Neural cell (in vitro differentiated cells): Measurements from ENCODE around the gene THRB. TPM values are rescaled to one million over a fixed set of nuclear protein-coding genes. Genes with fewer than 3 reads are reported as not detected.

ENCODE experiments used
- H2AFZ ChIP-seq: fragments of 200-600, 300-800 bp; sonication (generic), shearing (Covaris generic); 2 replicates; pipeline ENCODE4 v1.6.0; 2014; ENCODE audit warnings: low read depth, mild to moderate bottlenecking, antibody characterized with exemption, low read length, moderate library complexity
- H3F3A ChIP-seq: fragments of 200-600 bp; shearing (Covaris generic); 2 replicates; pipeline ENCODE4 v1.6.1; 2016; ENCODE audit warnings: mild to moderate bottlenecking, moderate library complexity, mixed read lengths, antibody characterized with exemption, low read length; ENCODE audit not compliant: insufficient read depth, poor library complexity, severe bottlenecking
- H3K27ac ChIP-seq: fragments of 200-600, 300-800 bp; sonication (generic), shearing (Covaris generic); 2 replicates; pipeline ENCODE4 v1.5.1; 2014; ENCODE audit warnings: mild to moderate bottlenecking, low read length, moderate library complexity
- H3K27me3 ChIP-seq: fragments of 300-800, 200-600 bp; sonication (generic), shearing (Covaris generic); 2 replicates; pipeline ENCODE4 v1.6.0; 2014; ENCODE audit warnings: mild to moderate bottlenecking, low read depth, low read length, moderate library complexity; ENCODE audit not compliant: insufficient read depth
- H3K36me3 ChIP-seq: fragments of 300-800, 200-600 bp; sonication (generic), shearing (Covaris generic); 2 replicates; pipeline ENCODE4 v1.5.1; 2014; ENCODE audit warnings: mild to moderate bottlenecking, antibody characterized with exemption, low read length, moderate library complexity; ENCODE audit not compliant: insufficient read depth
- H3K4me2 ChIP-seq: fragments of 300-800, 200-600 bp; sonication (generic), shearing (Covaris generic); 2 replicates; pipeline ENCODE4 v1.6.0; 2014; ENCODE audit warnings: mild to moderate bottlenecking, low read length
- H3K4me3 ChIP-seq: fragments of 300-800, 200-600 bp; sonication (generic), shearing (Covaris generic); 2 replicates; pipeline ENCODE4 v1.5.1; 2014; ENCODE audit warnings: mild to moderate bottlenecking, low read length, moderate library complexity
- H3K79me2 ChIP-seq: fragments of 200-600 bp; shearing (Covaris generic); replicated peaks from 2 replicates; pipeline ENCODE4 v1.6.0; 2014; ENCODE audit warnings: mild to moderate bottlenecking, low read length, moderate library complexity; ENCODE audit not compliant: insufficient read depth
- H3K9ac ChIP-seq: fragments of 300-800, 200-600 bp; sonication (generic), shearing (Covaris generic); 2 replicates; pipeline ENCODE4 v1.6.1; 2016; ENCODE audit warnings: mild to moderate bottlenecking, low read length, mixed read lengths
- H3K9me2 ChIP-seq: fragments of 200-600 bp; shearing (Covaris generic); 2 replicates; pipeline ENCODE4 v1.6.1; 2016; ENCODE audit warnings: mild to moderate bottlenecking, low read length, mixed read lengths; ENCODE audit not compliant: insufficient read depth
- H3K9me3 ChIP-seq: fragments of 200-600, 300-800 bp; sonication (generic), shearing (Covaris generic); 2 replicates; pipeline ENCODE4 v1.6.1; 2016; ENCODE audit warnings: mild to moderate bottlenecking, mixed run types, low read length, moderate library complexity, mixed read lengths
- H4K20me1 ChIP-seq: fragments of 200-600 bp; shearing (Covaris generic); 2 replicates; pipeline ENCODE4 v1.6.1; 2016; ENCODE audit warnings: mild to moderate bottlenecking, mixed run types; ENCODE audit not compliant: insufficient read depth
- CTCF ChIP-seq: fragments of 450-650 bp; IDR thresholded peaks from 2 replicates; pipeline ENCODE4 v1.5.1; 2014; ENCODE audit warnings: antibody characterized with exemption, mild to moderate bottlenecking, moderate library complexity; ENCODE audit not compliant: poor library complexity, severe bottlenecking
- EP300 ChIP-seq: fragments of 450-650 bp; conservative IDR thresholded peaks from 2 replicates; pipeline ENCODE4 v1.6.1; 2014; ENCODE audit warnings: antibody characterized with exemption, mild to moderate bottlenecking, moderate library complexity; ENCODE audit not compliant: poor library complexity, severe bottlenecking
- EZH2 ChIP-seq: fragments of 200-600, 300-800 bp; shearing (Covaris generic), sonication (generic); IDR thresholded peaks from 2 replicates; pipeline ENCODE4 v1.6.1; 2014; ENCODE audit warnings: antibody characterized with exemption, low read length, borderline replicate concordance, mild to moderate bottlenecking; ENCODE audit not compliant: insufficient read depth, poor library complexity, severe bottlenecking
- MXI1 ChIP-seq: fragments of 450-650 bp; conservative IDR thresholded peaks from 2 replicates; pipeline ENCODE4 v1.6.1; 2014; ENCODE audit warnings: antibody characterized with exemption, mild to moderate bottlenecking; ENCODE audit not compliant: poor library complexity, severe bottlenecking
- POLR2AphosphoS5 ChIP-seq: IDR thresholded peaks from 2 replicates; pipeline ENCODE4 v1.6.1; 2012
- RAD21 ChIP-seq: fragments of 450-650 bp; conservative IDR thresholded peaks from 2 replicates; pipeline ENCODE4 v1.6.1; 2014; ENCODE audit warnings: antibody characterized with exemption, mild to moderate bottlenecking, moderate library complexity
- REST ChIP-seq: IDR thresholded peaks from 2 replicates; pipeline ENCODE4 v1.6.1; 2012; ENCODE audit warnings: borderline replicate concordance
- SMC3 ChIP-seq: fragments of 450-650 bp; conservative IDR thresholded peaks from 2 replicates; pipeline ENCODE4 v1.6.1; 2014; ENCODE audit warnings: antibody characterized with exemption, mild to moderate bottlenecking, moderate library complexity; ENCODE audit not compliant: poor library complexity
- TAF1 ChIP-seq: IDR thresholded peaks from 2 replicates; pipeline ENCODE4 v1.6.1; 2012; ENCODE audit warnings: low read depth
- polyA plus RNA-seq: library from polyadenylated mRNA; depleted of rRNA; stranded (reverse); fragments of >200 nt; gene quantifications from 2 replicates; pipeline ENCODE4 v1.2.3, GENCODE V29; 2014

THRB gene
- polyA plus RNA-seq, 1 donor from 2014 or later = 1.7 TPM

- Histone ChIP-seq H4K20me1 (no peaks in the 10 kb centered on the region), H3K79me2 (no peaks in the 10 kb centered on the region), H3K9ac (no peak overlapping the region), H3K9me3 (no peaks in the 10 kb centered on the region), H3K9me2 (no peaks in the 10 kb centered on the region), H2AFZ (no peak overlapping the region), H3K4me2 (no peak overlapping the region), H3K36me3 (no peaks in the 10 kb centered on the region), H3K27ac (no peak overlapping the region), H3K27me3 (no peaks in the 10 kb centered on the region), H3F3A (no peaks in the 10 kb centered on the region), H3K4me3 (no peak overlapping the region)
- TF ChIP-seq MXI1 (no peak), EZH2 (no peak), SMC3 (no peak), EP300 (no peak), RAD21 (no peak), REST (no peak)
These were observed 121.3 kb downstream of the THRB start for GRCh38 chr3:24373198-24373959.

- no peak overlapping the region for H3K4me2 ChIP-seq
- H3K27ac ChIP-seq = no peak overlapping the region
- H3K9ac ChIP-seq = no peak overlapping the region
- H3K27me3 ChIP-seq = no peaks in the 10 kb centered on the region
- no peak overlapping the region for H3K4me3 ChIP-seq
- no peak overlapping the region for H2AFZ ChIP-seq
- no peaks in the 10 kb centered on the region for H4K20me1 ChIP-seq
- H3K9me2 ChIP-seq = no peaks in the 10 kb centered on the region
- H3F3A ChIP-seq = no peaks in the 10 kb centered on the region
- H3K36me3 ChIP-seq = no peaks in the 10 kb centered on the region
- TF ChIP-seq SMC3 (no peak), EP300 (no peak), RAD21 (no peak), REST (no peak), POLR2AphosphoS5 (no peak), TAF1 (no peak), EZH2 (no peak), CTCF (no peak), MXI1 (no peak)
- no peaks in the 10 kb centered on the region for H3K79me2 ChIP-seq
- no peaks in the 10 kb centered on the region for H3K9me3 ChIP-seq
These were observed 122.0 kb downstream of the THRB start for GRCh38 chr3:24372559-24373197.
